T47D (cell line): ENCODE data around the gene CYB5R3.

Experiments
- DNase-seq, 2 experiments: peaks; one replicate each; pipeline versions ENCODE4 v3.0.0 to v3.0.0-alpha.2; 2011 to 2012; ENCODE audit warnings: low read depth in 1 of 2, low spot score in 1 of 2
- JUND ChIP-seq: IDR thresholded peaks from 2 replicates; pipeline ENCODE4 v1.6.1; 2012; ENCODE audit warnings: low read depth
- in situ Hi-C: cut with HindIII; loops from 2 replicates; pipeline ENCODE4 v1.10.0; 2016; ENCODE audit warnings: low sequenced_read_pairs, low pct_unique_long_range_greater_than_20kb

The CYB5R3 gene

GRCh38 chr22:42636506-42636905 is 12.7 kb downstream of the CYB5R3 start:
- no peak for DNase-seq
- TF ChIP-seq JUND, result no peak
- in situ Hi-C loops, result no loop called here

- in situ Hi-C loops, result no loop called here
- no peak for TF ChIP-seq JUND
- no peak for DNase-seq
These were observed 13.7 kb downstream of the CYB5R3 start for GRCh38 chr22:42635531-42635930.

- DNase-seq, result no peak
- TF ChIP-seq JUND, result no peak
- in situ Hi-C loops, result no loop called here
These were observed 16.2 kb downstream of the CYB5R3 start for GRCh38 chr22:42633013-42633412.

GRCh38 chr22:42632096-42632495 is 17.1 kb downstream of the CYB5R3 start:
- no peak for TF ChIP-seq JUND
- DNase-seq, result no peak
- in situ Hi-C loops, result no loop called here

GRCh38 chr22:42630901-42631602 is 18.1 kb downstream of the CYB5R3 start:
- no peak for DNase-seq
- TF ChIP-seq JUND, result no peak
- in situ Hi-C loops, result no loop called here

GRCh38 chr22:42630211-42630610 is 19.0 kb downstream of the CYB5R3 start:
- DNase-seq, result no peak
- in situ Hi-C loops, result no loop called here
- TF ChIP-seq JUND, result no peak

GRCh38 chr22:42627981-42628380 is 21.2 kb downstream of the CYB5R3 start:
- TF ChIP-seq JUND, result no peak
- in situ Hi-C loops, result no loop called here
- DNase-seq, result no peak

GRCh38 chr22:42626951-42627625 is 22.1 kb downstream of the CYB5R3 start:
- no peak for DNase-seq
- TF ChIP-seq JUND, result no peak
- in situ Hi-C loops, result no loop called here

- in situ Hi-C loops, result no loop called here
- DNase-seq, result no peak
- TF ChIP-seq JUND, result no peak
These were observed 22.8 kb downstream of the CYB5R3 start for GRCh38 chr22:42626431-42626830.

- no peak for TF ChIP-seq JUND
- in situ Hi-C loops, result no loop called here
- no peak for DNase-seq
These were observed 23.8 kb downstream of the CYB5R3 start for GRCh38 chr22:42625416-42625815.

- in situ Hi-C loops, result no loop called here
These were observed 24.6 kb downstream of the CYB5R3 start for GRCh38 chr22:42624551-42625106.

GRCh38 chr22:42623756-42624441 is 25.3 kb downstream of the CYB5R3 start:
- no peak for DNase-seq
- in situ Hi-C loops, result no loop called here
- no peak for TF ChIP-seq JUND

More at GRCh38 chr22:42624551-42625106, 24.6 kb downstream of the CYB5R3 start:
- no peak for DNase-seq
- no peak for TF ChIP-seq JUND

GRCh38 chr22:42623301-42623751 is 25.9 kb downstream of the CYB5R3 start:
- DNase-seq, result no peak
- TF ChIP-seq JUND, result no peak
- in situ Hi-C loops, result no loop called here
